PC-9 (cell line): Measurements from ENCODE around the gene ADAMTSL1.

ENCODE experiments used
- CTCF ChIP-seq: fragments of 200-600 bp; sonication (generic); conservative IDR thresholded peaks from 2 replicates; pipeline ENCODE4 v1.6.1; 2017; ENCODE audit warnings: mixed run types, antibody characterized with exemption, mild to moderate bottlenecking, moderate library complexity
- EZH2 ChIP-seq: fragments of 200-600 bp; sonication (generic); IDR thresholded peaks from 2 replicates; pipeline ENCODE4 v1.8.0; 2017; ENCODE audit warnings: antibody characterized with exemption, low read depth

- TF ChIP-seq CTCF (no peak), EZH2 (no peak)
These were observed 40.3 kb upstream of the ADAMTSL1 start for GRCh38 chr9:18433620-18434019.
